ENCODE data around the gene SBSN. TPM values are rescaled to one million over a fixed set of nuclear protein-coding genes. Genes with fewer than 3 reads are reported as not detected.
A peak's percentile ranks its signal among the peaks of the same experiment; 100 is the strongest.

The SBSN gene
- total and polyA plus RNA-seq, 9 of the 15 experiments (the other 6 are each of a cell fraction or from before 2014, with no cell fraction given), result 0.05 TPM; not detected in 8

- TF ChIP-seq MAFF (IDR thresholded peaks at IDR 0.05; ENCODE audit: low read length) (no peak), ZNF253 (CRISPR knock-in tag; conservative IDR thresholded peaks at IDR 0.05) (no peak), NEUROD1 (IDR thresholded peaks at IDR 0.05; ENCODE audit: borderline replicate concordance, low read depth, low read length, partially characterized antibody) (no peak), THRAP3 (IDR thresholded peaks at IDR 0.05; ENCODE audit: borderline replicate concordance) (no peak), FOXK1 (CRISPR knock-in tag; IDR thresholded peaks at IDR 0.05; ENCODE audit: borderline replicate concordance) (no peak), GATAD2A (IDR thresholded peaks at IDR 0.05) (no peak), BRF2 (IDR thresholded peaks at IDR 0.05; ENCODE audit: borderline replicate concordance, insufficient read depth, insufficient read length) (no peak), STAT6 (CRISPR knock-in tag; IDR thresholded peaks at IDR 0.05) (no peak), PHTF2 (CRISPR knock-in tag; IDR thresholded peaks at IDR 0.05) (no peak), ZFP91 (CRISPR knock-in tag; IDR thresholded peaks at IDR 0.05) (no peak), TRIM28 (IDR thresholded peaks at IDR 0.05) (no peak), PHF8 (IDR thresholded peaks at IDR 0.05; ENCODE audit: borderline replicate concordance, low read length) (peak; percentile 17; the same call in 1 of the 2 replicates), JUND (IDR thresholded peaks at IDR 0.05; ENCODE audit: borderline replicate concordance, low read depth, low read length) (no peak), JUND (tag; IDR thresholded peaks at IDR 0.05; ENCODE audit: borderline replicate concordance, low read depth, low read length) (no peak; the same call in 2 of the 3 replicates), PHB2 (IDR thresholded peaks at IDR 0.05; ENCODE audit: low read depth) (no peak), ARNT (IDR thresholded peaks at IDR 0.05) (no peak), RFX5 (IDR thresholded peaks at IDR 0.05; ENCODE audit: low read depth, low read length) (no peak), ZNF511 (CRISPR knock-in tag; IDR thresholded peaks at IDR 0.05) (no peak), NKRF (IDR thresholded peaks at IDR 0.05; ENCODE audit: borderline replicate concordance) (peak; percentile 37; the same call in 1 of the 2 replicates), SRF (CRISPR knock-in tag; IDR thresholded peaks at IDR 0.05) (no peak)
Observed at GRCh38 chr19:35557539-35558399, 29.7 kb upstream of the SBSN start (continued).

All from K562 (cell line).